GM12892 (cell line): ENCODE data around the gene CHRNA7.

Experiments used
- POLR2A ChIP-seq: IDR thresholded peaks from 2 replicates; pipeline ENCODE4 v1.6.1; 2011; ENCODE audit warnings: low read depth, low read length, control low read depth
- POLR2AphosphoS5 ChIP-seq: IDR thresholded peaks from 2 replicates; pipeline ENCODE4 v1.6.1; 2011; ENCODE audit warnings: low read depth, low read length, control low read depth

DNA sequence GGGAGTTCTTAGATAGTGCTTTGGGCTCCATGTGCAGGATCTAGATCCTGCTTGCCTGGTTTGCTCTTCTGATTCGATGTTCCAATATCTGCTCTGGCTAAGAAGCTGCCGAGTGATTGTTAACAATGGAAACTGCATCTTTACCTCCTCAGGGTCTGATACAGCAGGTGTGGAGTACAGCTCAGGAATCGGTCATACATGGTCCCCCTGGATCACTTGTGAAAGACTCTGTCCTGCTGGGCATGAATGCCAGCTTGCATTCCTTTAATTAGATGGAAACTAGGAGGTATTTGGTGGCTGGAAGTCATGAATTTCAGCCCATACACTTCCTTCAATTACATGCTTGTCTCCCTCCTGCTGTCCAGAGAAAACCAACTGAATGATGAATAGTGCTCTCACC is 95.3 kb downstream of the CHRNA7 start:
- TF ChIP-seq POLR2A, result no peak
- no peak for TF ChIP-seq POLR2AphosphoS5
